Thyroid gland (tissue), 4 donors: ENCODE results near the gene HOXA5.

Source experiments
- POLR2A ChIP-seq, 2 donors: fragments of 450-650 bp; IDR thresholded peaks; one replicate each; pipeline ENCODE4 v1.6.1; 2017; ENCODE audit warnings: antibody characterized with exemption in 2 of 2, mild to moderate bottlenecking in 2 of 2, moderate library complexity in 1 of 2
- TF ChIP-seq, protein P1 (sequence below), 6 experiments: fragments of 200-600 bp in 3 of 6; fragments of 450-650 bp in 3 of 6; sonication (generic) in 3 of 6; IDR thresholded peaks; one replicate each; pipeline ENCODE4 v1.5.1; 2016 to 2019; ENCODE audit warnings: antibody characterized with exemption in 6 of 6, mild to moderate bottlenecking in 2 of 6, inconsistent platforms in 1 of 6, moderate library complexity in 1 of 6

DNA sequence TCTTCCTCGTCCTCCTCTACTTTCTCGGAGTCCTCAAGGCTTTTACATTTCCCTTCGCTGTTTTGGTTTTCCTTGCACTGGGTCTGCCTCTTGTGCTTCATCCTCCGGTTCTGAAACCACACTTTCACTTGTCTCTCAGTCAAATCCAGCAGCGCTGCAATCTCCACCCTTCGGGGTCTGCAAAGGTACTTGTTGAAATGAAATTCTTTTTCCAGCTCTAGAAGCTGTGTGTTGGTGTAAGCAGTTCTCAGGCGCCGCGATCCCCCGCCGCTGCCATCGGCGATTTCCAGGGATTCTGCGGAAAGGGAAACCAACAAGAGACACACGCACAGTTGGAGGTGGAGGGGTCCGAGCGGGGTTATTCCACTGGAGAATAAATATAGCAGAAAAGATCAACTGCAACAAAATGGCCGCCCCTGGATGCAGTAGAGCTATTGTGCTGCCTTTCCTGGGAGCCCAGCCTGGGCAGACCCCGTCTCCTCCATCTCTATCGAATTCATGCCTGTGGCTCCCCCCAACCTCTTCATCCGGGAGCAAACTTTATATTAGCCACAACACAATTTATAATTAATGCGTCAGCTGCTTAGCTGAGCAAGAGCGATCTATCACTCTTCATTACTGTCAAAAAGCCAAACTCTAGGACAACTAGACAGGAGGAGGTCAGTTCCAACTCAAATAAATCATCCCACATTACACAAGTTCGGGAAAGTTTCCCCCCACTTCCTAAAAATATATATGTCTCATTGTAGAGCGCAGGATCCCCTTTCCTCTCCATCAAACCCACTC, 42.1 kb downstream of the HOXA5 start:
- TF ChIP-seq, protein P1, sequence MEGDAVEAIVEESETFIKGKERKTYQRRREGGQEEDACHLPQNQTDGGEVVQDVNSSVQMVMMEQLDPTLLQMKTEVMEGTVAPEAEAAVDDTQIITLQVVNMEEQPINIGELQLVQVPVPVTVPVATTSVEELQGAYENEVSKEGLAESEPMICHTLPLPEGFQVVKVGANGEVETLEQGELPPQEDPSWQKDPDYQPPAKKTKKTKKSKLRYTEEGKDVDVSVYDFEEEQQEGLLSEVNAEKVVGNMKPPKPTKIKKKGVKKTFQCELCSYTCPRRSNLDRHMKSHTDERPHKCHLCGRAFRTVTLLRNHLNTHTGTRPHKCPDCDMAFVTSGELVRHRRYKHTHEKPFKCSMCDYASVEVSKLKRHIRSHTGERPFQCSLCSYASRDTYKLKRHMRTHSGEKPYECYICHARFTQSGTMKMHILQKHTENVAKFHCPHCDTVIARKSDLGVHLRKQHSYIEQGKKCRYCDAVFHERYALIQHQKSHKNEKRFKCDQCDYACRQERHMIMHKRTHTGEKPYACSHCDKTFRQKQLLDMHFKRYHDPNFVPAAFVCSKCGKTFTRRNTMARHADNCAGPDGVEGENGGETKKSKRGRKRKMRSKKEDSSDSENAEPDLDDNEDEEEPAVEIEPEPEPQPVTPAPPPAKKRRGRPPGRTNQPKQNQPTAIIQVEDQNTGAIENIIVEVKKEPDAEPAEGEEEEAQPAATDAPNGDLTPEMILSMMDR (IDR thresholded peaks at IDR 0.05) = no peak
- no peak for TF ChIP-seq POLR2A (IDR thresholded peaks at IDR 0.05)
